Retina (tissue), 1 donor: ENCODE results near the gene HAUS7.

Experiments used
- DNase-seq: peaks from one replicate; pipeline ENCODE4 v3.0.0-alpha.2; 2016

Gene HAUS7

GRCh38 chrX:153470411-153471363 lies at the start of gene HAUS7:
TSS of gene HAUS7 (minus strand) at chrX:153470576. CDS start at chrX:153470557, 19 bp downstream.
- DNase-seq = peak; percentile 86

- DNase-seq = no peak
Observed at GRCh38 chrX:153519569-153520286, 49.4 kb upstream of the HAUS7 start.

GRCh38 chrX:153517946-153518834 lies 47.8 kb upstream of the HAUS7 start:
- no peak for DNase-seq

- DNase-seq = no peak
Observed at GRCh38 chrX:153517423-153517822, 47.0 kb upstream of the HAUS7 start, which contains the start of gene ATP2B3. TSS of gene ATP2B3 (plus strand) at chrX:153517642. CDS start at chrX:153536248, 18,606 bp downstream.

- DNase-seq = no peak
Observed at GRCh38 chrX:153516073-153516472, 45.7 kb upstream of the HAUS7 start.

GRCh38 chrX:153515435-153515834 lies 45.1 kb upstream of the HAUS7 start:
- DNase-seq = no peak

- no peak for DNase-seq
Observed at GRCh38 chrX:153514259-153514658, 43.9 kb upstream of the HAUS7 start.

- DNase-seq = no peak
Observed at GRCh38 chrX:153513265-153513664, 42.9 kb upstream of the HAUS7 start.

GRCh38 chrX:153512501-153512893 lies 42.1 kb upstream of the HAUS7 start:
- no peak for DNase-seq

- DNase-seq = no peak
Observed at GRCh38 chrX:153511784-153512500, 41.6 kb upstream of the HAUS7 start.

GRCh38 chrX:153510383-153510782 lies 40.0 kb upstream of the HAUS7 start:
- DNase-seq = no peak

GRCh38 chrX:153509592-153509991 lies 39.2 kb upstream of the HAUS7 start:
- DNase-seq = no peak

GRCh38 chrX:153507484-153508178 lies 37.3 kb upstream of the HAUS7 start:
- DNase-seq = peak; percentile 86

GRCh38 chrX:153505361-153505760 lies 35.0 kb upstream of the HAUS7 start:
- no peak for DNase-seq

- no peak for DNase-seq
Observed at GRCh38 chrX:153504445-153505016, 34.2 kb upstream of the HAUS7 start.

- DNase-seq = no peak
Observed at GRCh38 chrX:153502796-153503195, 32.4 kb upstream of the HAUS7 start.

GRCh38 chrX:153502131-153502530 lies 31.8 kb upstream of the HAUS7 start:
- DNase-seq = no peak

- no peak for DNase-seq
Observed at GRCh38 chrX:153501530-153501929, 31.2 kb upstream of the HAUS7 start.

- DNase-seq = no peak
Observed at GRCh38 chrX:153500676-153501280, 30.4 kb upstream of the HAUS7 start.

GRCh38 chrX:153499876-153500275 lies 29.5 kb upstream of the HAUS7 start:
- no peak for DNase-seq

GRCh38 chrX:153499341-153499740 lies 29.0 kb upstream of the HAUS7 start:
- DNase-seq = no peak
